Mammary epithelial cell (primary cell): ENCODE data around the gene SLC18B1.

Experiments used
- EZH2 ChIP-seq: IDR thresholded peaks from 2 replicates; pipeline ENCODE4 v1.6.1; 2012; ENCODE audit warnings: low read length, inconsistent platforms, borderline replicate concordance
- TF ChIP-seq, protein P1 (sequence below), 2 donors: IDR thresholded peaks in 1 of 2; conservative IDR thresholded peaks in 1 of 2; 2 replicates each; pipeline ENCODE4 v1.5.1; 2011 to 2012; ENCODE audit warnings: inconsistent platforms in 2 of 2, low read length in 2 of 2, mild to moderate bottlenecking in 2 of 2, control low read depth in 1 of 2, low read depth in 1 of 2; ENCODE audit not compliant: insufficient read depth in 1 of 2; ENCODE audit errors: extremely low read depth in 1 of 2

DNA sequence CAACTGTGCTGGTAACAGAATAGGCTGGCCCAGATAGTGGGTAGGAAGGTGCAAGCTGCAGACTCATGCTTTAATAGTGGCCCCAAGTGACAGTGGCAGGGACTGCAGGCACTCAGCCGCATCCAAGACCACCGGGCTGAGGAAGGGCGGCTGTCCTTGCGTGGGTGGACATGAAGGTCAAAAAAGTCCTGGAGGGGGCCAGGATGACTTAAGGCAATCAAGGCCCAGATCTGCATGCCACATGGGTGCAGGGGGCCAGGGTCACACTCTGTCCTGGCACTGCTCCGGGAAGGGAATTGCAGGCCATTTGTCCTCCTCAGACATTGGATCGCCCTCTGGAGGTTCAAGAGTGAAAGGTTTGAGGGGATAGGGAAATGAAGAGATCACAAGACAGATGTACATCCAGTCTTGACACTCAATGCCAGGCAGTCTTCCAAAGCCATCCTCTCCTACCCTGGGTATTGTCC, 30.4 kb downstream of the SLC18B1 start:
- TF ChIP-seq, protein P1, sequence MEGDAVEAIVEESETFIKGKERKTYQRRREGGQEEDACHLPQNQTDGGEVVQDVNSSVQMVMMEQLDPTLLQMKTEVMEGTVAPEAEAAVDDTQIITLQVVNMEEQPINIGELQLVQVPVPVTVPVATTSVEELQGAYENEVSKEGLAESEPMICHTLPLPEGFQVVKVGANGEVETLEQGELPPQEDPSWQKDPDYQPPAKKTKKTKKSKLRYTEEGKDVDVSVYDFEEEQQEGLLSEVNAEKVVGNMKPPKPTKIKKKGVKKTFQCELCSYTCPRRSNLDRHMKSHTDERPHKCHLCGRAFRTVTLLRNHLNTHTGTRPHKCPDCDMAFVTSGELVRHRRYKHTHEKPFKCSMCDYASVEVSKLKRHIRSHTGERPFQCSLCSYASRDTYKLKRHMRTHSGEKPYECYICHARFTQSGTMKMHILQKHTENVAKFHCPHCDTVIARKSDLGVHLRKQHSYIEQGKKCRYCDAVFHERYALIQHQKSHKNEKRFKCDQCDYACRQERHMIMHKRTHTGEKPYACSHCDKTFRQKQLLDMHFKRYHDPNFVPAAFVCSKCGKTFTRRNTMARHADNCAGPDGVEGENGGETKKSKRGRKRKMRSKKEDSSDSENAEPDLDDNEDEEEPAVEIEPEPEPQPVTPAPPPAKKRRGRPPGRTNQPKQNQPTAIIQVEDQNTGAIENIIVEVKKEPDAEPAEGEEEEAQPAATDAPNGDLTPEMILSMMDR (conservative IDR thresholded peaks at IDR 0.05 in 1 of 2, IDR thresholded peaks at IDR 0.05 in 1 of 2; ENCODE audit: extremely low read depth in 1 of 2, insufficient read depth in 1 of 2, low read depth in 1 of 2, low read length in 2 of 2), result peak; percentile 40 to 47
- no peak for TF ChIP-seq EZH2
